ENCODE results near the gene YWHAQ. TPM values are rescaled to one million over a fixed set of nuclear protein-coding genes. Genes with fewer than 3 reads are reported as not detected.

Gene YWHAQ
- total and polyA plus RNA-seq, 9 of the 15 experiments (the other 6 are each of a cell fraction or from before 2014, with no cell fraction given), result 63.1 to 359 (median 203) TPM

DNA sequence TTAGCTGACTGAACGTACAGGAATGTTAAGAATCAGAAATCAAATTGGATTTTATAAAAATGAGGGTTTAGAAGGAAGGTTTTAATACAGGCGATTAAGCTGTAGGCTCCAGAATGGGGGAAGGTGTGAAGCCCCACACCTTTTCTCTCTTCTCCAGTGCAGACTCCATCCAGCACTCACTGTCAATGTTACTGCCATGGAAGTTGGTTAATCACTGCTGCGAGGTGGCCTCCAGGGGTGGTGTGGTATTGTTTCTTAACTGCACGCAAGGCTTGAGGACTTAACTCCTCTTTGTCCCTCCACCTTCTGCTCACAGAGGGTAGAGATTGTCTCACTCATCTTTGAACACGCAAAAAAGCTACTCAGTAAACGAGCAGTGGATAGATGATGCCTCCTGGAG, 26.9 kb upstream of the YWHAQ start (continued):
- TF ChIP-seq, protein P1, sequence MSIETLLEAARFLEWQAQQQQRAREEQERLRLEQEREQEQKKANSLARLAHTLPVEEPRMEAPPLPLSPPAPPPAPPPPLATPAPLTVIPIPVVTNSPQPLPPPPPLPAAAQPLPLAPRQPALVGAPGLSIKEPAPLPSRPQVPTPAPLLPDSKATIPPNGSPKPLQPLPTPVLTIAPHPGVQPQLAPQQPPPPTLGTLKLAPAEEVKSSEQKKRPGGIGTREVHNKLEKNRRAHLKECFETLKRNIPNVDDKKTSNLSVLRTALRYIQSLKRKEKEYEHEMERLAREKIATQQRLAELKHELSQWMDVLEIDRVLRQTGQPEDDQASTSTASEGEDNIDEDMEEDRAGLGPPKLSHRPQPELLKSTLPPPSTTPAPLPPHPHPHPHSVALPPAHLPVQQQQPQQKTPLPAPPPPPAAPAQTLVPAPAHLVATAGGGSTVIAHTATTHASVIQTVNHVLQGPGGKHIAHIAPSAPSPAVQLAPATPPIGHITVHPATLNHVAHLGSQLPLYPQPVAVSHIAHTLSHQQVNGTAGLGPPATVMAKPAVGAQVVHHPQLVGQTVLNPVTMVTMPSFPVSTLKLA (conservative IDR thresholded peaks at IDR 0.05), result no peak
- TF ChIP-seq SP2 (IDR thresholded peaks at IDR 0.05; ENCODE audit: extremely low read depth, low read depth, low read length, poor library complexity, severe bottlenecking) (no peak), RAD21 (CRISPR knock-in tag; conservative IDR thresholded peaks at IDR 0.05 in 1 of 2, IDR thresholded peaks at IDR 0.05 in 1 of 2) (peak in 1 of 2 experiments; percentile 31; a peak in 2 of 4 replicates)
- TF ChIP-seq, protein P2, sequence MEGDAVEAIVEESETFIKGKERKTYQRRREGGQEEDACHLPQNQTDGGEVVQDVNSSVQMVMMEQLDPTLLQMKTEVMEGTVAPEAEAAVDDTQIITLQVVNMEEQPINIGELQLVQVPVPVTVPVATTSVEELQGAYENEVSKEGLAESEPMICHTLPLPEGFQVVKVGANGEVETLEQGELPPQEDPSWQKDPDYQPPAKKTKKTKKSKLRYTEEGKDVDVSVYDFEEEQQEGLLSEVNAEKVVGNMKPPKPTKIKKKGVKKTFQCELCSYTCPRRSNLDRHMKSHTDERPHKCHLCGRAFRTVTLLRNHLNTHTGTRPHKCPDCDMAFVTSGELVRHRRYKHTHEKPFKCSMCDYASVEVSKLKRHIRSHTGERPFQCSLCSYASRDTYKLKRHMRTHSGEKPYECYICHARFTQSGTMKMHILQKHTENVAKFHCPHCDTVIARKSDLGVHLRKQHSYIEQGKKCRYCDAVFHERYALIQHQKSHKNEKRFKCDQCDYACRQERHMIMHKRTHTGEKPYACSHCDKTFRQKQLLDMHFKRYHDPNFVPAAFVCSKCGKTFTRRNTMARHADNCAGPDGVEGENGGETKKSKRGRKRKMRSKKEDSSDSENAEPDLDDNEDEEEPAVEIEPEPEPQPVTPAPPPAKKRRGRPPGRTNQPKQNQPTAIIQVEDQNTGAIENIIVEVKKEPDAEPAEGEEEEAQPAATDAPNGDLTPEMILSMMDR (IDR thresholded peaks at IDR 0.05 in 2 of 3, conservative IDR thresholded peaks at IDR 0.05 in 1 of 3; ENCODE audit: insufficient read depth in 2 of 3, low read depth in 1 of 3, low read length in 3 of 3), result peak in 2 of 3 experiments; percentile 24 to 30; a peak in 2 of 6 replicates

DNA sequence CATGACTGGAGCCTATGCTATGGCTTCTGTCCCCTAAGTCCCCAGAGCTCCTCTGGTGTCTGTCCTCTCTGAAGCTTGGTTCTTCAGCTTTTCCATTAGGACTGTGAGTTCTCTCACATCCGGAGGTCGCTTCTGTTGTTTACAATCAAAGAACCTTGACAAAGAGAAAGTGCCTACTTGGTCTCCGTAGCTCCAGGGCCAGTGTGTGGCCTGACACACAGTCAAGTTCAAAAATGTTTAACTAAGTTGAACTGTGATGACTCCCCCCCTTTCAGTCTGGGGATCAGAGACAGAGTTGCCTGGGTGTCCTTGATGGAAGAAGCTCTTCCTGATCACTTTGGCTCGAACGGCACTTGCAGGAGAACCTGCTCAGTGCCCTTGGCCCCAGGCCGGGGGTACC, 26.3 kb upstream of the YWHAQ start:
- no peaks in the 10 kb centered on the region for H3K9me1 ChIP-seq (ENCODE audit: control insufficient read depth, insufficient read depth, low read length)
- H3K4me1 ChIP-seq (replicated peaks in 1 of 2; ENCODE audit: control insufficient read depth in 2 of 2, insufficient read depth in 2 of 2, low read length in 2 of 2), result peaks cover 15 to 19% of the 10 kb centered on the region in 2 experiments; a peak in 3 of 5 replicates
- H3K4me3 ChIP-seq, result no peak overlapping the region
- H3K27ac ChIP-seq (ENCODE audit: extremely low read depth, low read depth, low read length), result no peak overlapping the region
- H4K20me1 ChIP-seq (replicated peaks; ENCODE audit: control insufficient read depth, insufficient read depth, low read length), result no peaks in the 10 kb centered on the region
- peaks cover 0 to 19% of the 10 kb centered on the region in 2 experiments; a peak in 2 of 5 replicates for H3K27me3 ChIP-seq (ENCODE audit: control insufficient read depth in 2 of 2, insufficient read depth in 2 of 2, low read length in 2 of 2)
- FAIRE-seq (no peak), DNase-seq (ENCODE audit: extremely low read depth in 1 of 4, low spot score in 3 of 4) (no peak), ATAC-seq (no peak)
- intact Hi-C loops (cut with micrococcal nuclease) (loop anchor here (5.0 kb wide), 1 partner anchor 105 kb away; no protein-coding TSS in a partner anchor), in situ Hi-C loops (cut with MboI) (no loop called here)
- no TSS peak for BruUV-seq (replicated peaks)
- H3K9ac ChIP-seq (ENCODE audit: insufficient read depth in 1 of 2, low read depth in 2 of 2, low read length in 2 of 2), result peak overlapping the region in 1 of 2 experiments; percentile 39; a peak in 1 of 4 replicates
- H3K4me2 ChIP-seq (ENCODE audit: insufficient read depth, low read length), result no peak overlapping the region
- no peaks in the 10 kb centered on the region for H3K79me2 ChIP-seq (ENCODE audit: control insufficient read depth, insufficient read depth, low read length)
- no peak for TF ChIP-seq FUS (optimal IDR thresholded peaks at IDR 0.05; ENCODE audit: low read depth, low read length)
- TF ChIP-seq, protein P3, sequence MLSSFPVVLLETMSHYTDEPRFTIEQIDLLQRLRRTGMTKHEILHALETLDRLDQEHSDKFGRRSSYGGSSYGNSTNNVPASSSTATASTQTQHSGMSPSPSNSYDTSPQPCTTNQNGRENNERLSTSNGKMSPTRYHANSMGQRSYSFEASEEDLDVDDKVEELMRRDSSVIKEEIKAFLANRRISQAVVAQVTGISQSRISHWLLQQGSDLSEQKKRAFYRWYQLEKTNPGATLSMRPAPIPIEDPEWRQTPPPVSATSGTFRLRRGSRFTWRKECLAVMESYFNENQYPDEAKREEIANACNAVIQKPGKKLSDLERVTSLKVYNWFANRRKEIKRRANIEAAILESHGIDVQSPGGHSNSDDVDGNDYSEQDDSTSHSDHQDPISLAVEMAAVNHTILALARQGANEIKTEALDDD (IDR thresholded peaks at IDR 0.05), result no peak
- TF ChIP-seq, protein P4, sequence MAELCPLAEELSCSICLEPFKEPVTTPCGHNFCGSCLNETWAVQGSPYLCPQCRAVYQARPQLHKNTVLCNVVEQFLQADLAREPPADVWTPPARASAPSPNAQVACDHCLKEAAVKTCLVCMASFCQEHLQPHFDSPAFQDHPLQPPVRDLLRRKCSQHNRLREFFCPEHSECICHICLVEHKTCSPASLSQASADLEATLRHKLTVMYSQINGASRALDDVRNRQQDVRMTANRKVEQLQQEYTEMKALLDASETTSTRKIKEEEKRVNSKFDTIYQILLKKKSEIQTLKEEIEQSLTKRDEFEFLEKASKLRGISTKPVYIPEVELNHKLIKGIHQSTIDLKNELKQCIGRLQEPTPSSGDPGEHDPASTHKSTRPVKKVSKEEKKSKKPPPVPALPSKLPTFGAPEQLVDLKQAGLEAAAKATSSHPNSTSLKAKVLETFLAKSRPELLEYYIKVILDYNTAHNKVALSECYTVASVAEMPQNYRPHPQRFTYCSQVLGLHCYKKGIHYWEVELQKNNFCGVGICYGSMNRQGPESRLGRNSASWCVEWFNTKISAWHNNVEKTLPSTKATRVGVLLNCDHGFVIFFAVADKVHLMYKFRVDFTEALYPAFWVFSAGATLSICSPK (IDR thresholded peaks at IDR 0.05; ENCODE audit: borderline replicate concordance), result no peak
- 30% methylated on average over 6 of the region's 6 CpGs for WGBS (ENCODE audit: insufficient coverage, low coverage, missing lambda C conversion rate)
- ChIA-PET CTCF (ENCODE audit: low intra/inter-chr PET ratio) (no interaction called here), POLR2A (interaction anchor here (0.7 to 1.7 kb wide), 4 partner anchors 15 to 33 kb away, joined by 3 to 5 read pairs (median 3); no protein-coding TSS in a partner anchor)
- no peaks in the 10 kb centered on the region for H3K36me3 ChIP-seq (ENCODE audit: control insufficient read depth, insufficient read depth, low read length)
- H3K9me3 ChIP-seq (replicated peaks; ENCODE audit: control insufficient read depth, insufficient read depth, low read depth, low read length), result no peaks in the 10 kb centered on the region
- peak overlapping the region; percentile 33; the same call in 1 of the 2 replicates for H2AFZ ChIP-seq (ENCODE audit: low read depth, low read length)

Data from K562 (cell line).